Measurements from ENCODE around the gene DDX52. TPM values are rescaled to one million over a fixed set of nuclear protein-coding genes. Genes with fewer than 3 reads are reported as not detected.
A peak's percentile ranks its signal among the peaks of the same experiment; 100 is the strongest.

The DDX52 gene
- total and polyA plus RNA-seq, 2 of the 13 experiments (the other 11 are each of a cell fraction or from before 2014, with no cell fraction given) = 8.9 to 36.1 TPM

GRCh38 chr17:37671824-37672547 is 28.7 kb upstream of the DDX52 start (continued):
- TF ChIP-seq HMGXB3 (CRISPR knock-in tag; IDR thresholded peaks at IDR 0.05; ENCODE audit: borderline replicate concordance) = no peak
- TF ChIP-seq HNF1B (CRISPR knock-in tag; IDR thresholded peaks at IDR 0.05) = no peak
- no peak for TF ChIP-seq AGO1 (IDR thresholded peaks at IDR 0.05; ENCODE audit: low read depth, low read length, poor library complexity, severe bottlenecking)
- TF ChIP-seq ZNF362 (CRISPR knock-in tag; IDR thresholded peaks at IDR 0.05; ENCODE audit: borderline replicate concordance) = no peak
- no peak for TF ChIP-seq ATF1 (CRISPR knock-in tag; IDR thresholded peaks at IDR 0.05)
- TF ChIP-seq ZNF740 (CRISPR knock-in tag; IDR thresholded peaks at IDR 0.05) = no peak
- TF ChIP-seq ARID4A (CRISPR knock-in tag; IDR thresholded peaks at IDR 0.05; ENCODE audit: borderline replicate concordance) = no peak
- peak; percentile 31 for TF ChIP-seq FOXA3 (CRISPR knock-in tag; IDR thresholded peaks at IDR 0.05)
- TF ChIP-seq ZBTB3 (CRISPR knock-in tag; IDR thresholded peaks at IDR 0.05; ENCODE audit: borderline replicate concordance, low read depth) = no peak
- TF ChIP-seq NFATC3 (CRISPR knock-in tag; IDR thresholded peaks at IDR 0.05) = no peak
- no peak for TF ChIP-seq ERF (CRISPR knock-in tag; IDR thresholded peaks at IDR 0.05)
- TF ChIP-seq KDM4B (CRISPR knock-in tag; IDR thresholded peaks at IDR 0.05) = no peak
- TF ChIP-seq JUNB (CRISPR knock-in tag; IDR thresholded peaks at IDR 0.05; ENCODE audit: borderline replicate concordance) = no peak
- peak; percentile 79 for TF ChIP-seq FOSL2 (CRISPR knock-in tag; IDR thresholded peaks at IDR 0.05)
- no peak for TF ChIP-seq ZNF441 (CRISPR knock-in tag; IDR thresholded peaks at IDR 0.05; ENCODE audit: borderline replicate concordance)
- TF ChIP-seq RBM22 (optimal IDR thresholded peaks at IDR 0.05; ENCODE audit: low read length) = no peak
- TF ChIP-seq NR3C1 (CRISPR knock-in tag; IDR thresholded peaks at IDR 0.05) = no peak

Measured in HepG2 (cell line).